ENCODE data around the gene PLA2G2F. TPM values are rescaled to one million over a fixed set of nuclear protein-coding genes. Genes with fewer than 3 reads are reported as not detected.

The PLA2G2F gene
- total and polyA plus RNA-seq, 9 of the 15 experiments (the other 6 are each of a cell fraction or from before 2014, with no cell fraction given) = not detected

GRCh38 chr1:20189664-20190063, 50.5 kb downstream of the PLA2G2F start (continued):
- TF ChIP-seq ZNF143 (CRISPR knock-in tag; IDR thresholded peaks at IDR 0.05) (no peak), ZFP36 (IDR thresholded peaks at IDR 0.05; ENCODE audit: low read depth, low read length, partially characterized antibody) (peak; percentile 37), ZNF717 (CRISPR knock-in tag; IDR thresholded peaks at IDR 0.05) (no peak), SREBF1 (IDR thresholded peaks at IDR 0.05; ENCODE audit: borderline replicate concordance, low read depth, low read length) (no peak), CREBBP (IDR thresholded peaks at IDR 0.05; ENCODE audit: low read depth, low read length) (no peak), RBM25 (IDR thresholded peaks at IDR 0.05; ENCODE audit: low read depth, low read length, severe bottlenecking) (peak; percentile 45), FOXK2 (conservative IDR thresholded peaks at IDR 0.05 in 1 of 2, IDR thresholded peaks at IDR 0.05 in 1 of 2; ENCODE audit: low read depth in 2 of 2) (no peak), ZNF23 (CRISPR knock-in tag; IDR thresholded peaks at IDR 0.05) (no peak), MYNN (IDR thresholded peaks at IDR 0.05) (no peak), MYNN (CRISPR knock-in tag; IDR thresholded peaks at IDR 0.05) (no peak)
- TF ChIP-seq, protein P1, sequence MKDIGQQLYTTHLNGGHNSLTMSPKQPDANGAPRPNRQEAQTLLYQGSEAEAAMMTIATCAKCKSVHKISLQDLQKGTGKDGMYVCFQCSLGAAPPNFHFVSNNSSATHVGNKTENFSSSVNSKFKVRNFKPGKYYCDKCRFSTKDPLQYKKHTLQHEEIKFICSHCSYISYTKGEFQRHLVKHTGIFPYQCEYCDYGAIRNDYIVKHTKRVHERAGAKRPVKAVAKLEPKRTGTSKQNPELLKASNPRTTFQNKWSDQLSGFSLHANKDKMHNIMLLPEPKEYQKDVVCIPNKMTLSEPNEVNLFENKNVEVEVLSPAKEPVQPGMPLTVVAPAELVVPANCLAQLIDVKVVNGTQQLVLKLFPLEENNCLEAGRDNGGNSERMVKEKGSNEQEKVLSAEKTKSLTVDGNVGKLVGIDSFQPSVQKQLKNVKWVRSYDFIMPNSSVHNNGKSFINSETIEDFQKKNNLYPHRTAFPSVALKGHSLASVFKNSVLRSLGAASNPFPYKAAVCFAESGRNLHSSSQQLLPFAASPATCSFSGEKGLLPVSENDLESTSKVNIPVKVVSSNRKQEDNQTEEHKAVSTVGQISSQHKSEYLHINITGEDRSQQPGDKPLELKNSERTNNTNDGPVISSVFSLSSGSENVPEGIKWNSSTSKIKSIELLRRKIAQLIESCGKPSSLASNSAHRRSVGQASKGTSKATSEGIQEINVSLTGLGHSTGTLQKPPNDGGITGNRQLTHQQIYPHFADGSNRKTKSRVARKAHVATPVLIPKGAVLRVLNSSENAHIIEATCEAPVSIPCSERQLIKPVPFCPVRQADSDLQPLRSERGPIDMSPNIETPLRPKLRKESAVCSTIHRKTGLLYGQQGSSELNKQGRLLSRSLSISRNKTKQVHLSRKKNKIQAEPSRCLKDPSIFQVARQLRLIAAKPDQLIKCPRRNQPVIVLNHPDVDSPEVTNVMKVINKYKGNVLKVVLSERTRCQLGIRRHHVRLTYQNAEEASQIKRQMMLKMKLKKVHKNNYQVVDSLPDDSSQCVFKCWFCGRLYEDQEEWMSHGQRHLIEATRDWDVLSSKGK (CRISPR knock-in tag; IDR thresholded peaks at IDR 0.05) = no peak
- TF ChIP-seq, protein P2, sequence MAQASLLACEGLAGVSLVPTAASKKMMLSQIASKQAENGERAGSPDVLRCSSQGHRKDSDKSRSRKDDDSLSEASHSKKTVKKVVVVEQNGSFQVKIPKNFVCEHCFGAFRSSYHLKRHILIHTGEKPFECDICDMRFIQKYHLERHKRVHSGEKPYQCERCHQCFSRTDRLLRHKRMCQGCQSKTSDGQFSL (CRISPR knock-in tag; IDR thresholded peaks at IDR 0.05) = no peak
- TF ChIP-seq, protein P2 (tag; IDR thresholded peaks at IDR 0.05) = no peak
- TF ChIP-seq, protein P3, sequence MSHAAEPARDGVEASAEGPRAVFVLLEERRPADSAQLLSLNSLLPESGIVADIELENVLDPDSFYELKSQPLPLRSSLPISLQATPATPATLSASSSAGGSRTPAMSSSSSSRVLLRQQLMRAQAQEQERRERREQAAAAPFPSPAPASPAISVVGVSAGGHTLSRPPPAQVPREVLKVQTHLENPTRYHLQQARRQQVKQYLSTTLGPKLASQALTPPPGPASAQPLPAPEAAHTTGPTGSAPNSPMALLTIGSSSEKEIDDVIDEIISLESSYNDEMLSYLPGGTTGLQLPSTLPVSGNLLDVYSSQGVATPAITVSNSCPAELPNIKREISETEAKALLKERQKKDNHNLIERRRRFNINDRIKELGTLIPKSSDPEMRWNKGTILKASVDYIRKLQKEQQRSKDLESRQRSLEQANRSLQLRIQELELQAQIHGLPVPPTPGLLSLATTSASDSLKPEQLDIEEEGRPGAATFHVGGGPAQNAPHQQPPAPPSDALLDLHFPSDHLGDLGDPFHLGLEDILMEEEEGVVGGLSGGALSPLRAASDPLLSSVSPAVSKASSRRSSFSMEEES (CRISPR knock-in tag; IDR thresholded peaks at IDR 0.05) = no peak

Measured in K562 (cell line).